Fibroblast of mammary gland (primary cell): ENCODE measurements around the gene ACTRT2.

Source experiments
- DNase-seq: peaks from one replicate; pipeline ENCODE4 v3.0.0-alpha.2; 2010; ENCODE audit warnings: low read depth
- H3K4me3 ChIP-seq: 2 replicates; pipeline ENCODE4 v1.5.1; 2011; ENCODE audit warnings: low read depth, mild to moderate bottlenecking, low read length, moderate library complexity; ENCODE audit not compliant: control insufficient read depth
- TF ChIP-seq, protein P1 (sequence below): conservative IDR thresholded peaks from 2 replicates; pipeline ENCODE4 v1.5.1; 2011; ENCODE audit warnings: low read depth, low read length, inconsistent platforms; ENCODE audit not compliant: control insufficient read depth, insufficient read depth

The ACTRT2 gene

DNA sequence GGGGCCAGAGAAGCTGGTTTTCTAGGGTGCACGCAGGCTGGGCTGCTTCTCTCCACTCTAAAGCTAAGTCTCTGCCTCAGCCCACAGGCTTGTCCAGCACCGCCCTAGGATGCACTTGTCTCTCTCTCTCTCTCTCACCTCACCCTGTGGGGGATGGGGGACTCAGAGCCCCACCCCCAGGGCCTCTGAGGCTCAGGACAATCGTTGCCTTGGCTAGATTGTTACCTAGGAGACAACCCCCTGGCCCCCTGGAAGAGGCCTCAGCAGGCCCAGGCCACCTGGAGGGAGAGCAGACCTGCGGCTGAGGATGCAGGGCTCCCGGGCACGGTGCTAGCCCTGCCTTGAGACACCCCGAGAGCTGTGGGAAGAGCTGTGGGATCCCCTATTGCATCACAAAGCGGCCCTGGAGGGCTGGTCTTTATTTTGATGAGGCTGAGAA is at the start of gene ACTRT2:
Gene ACTRT2, plus strand, starts transcription at position 235 of the 439 bp plus-strand sequence. CDS start 220 bp downstream, outside the sequence.
- H3K4me3 ChIP-seq = no peak within 1 kb of the TSS
- DNase-seq = no peak
- TF ChIP-seq, protein P1, sequence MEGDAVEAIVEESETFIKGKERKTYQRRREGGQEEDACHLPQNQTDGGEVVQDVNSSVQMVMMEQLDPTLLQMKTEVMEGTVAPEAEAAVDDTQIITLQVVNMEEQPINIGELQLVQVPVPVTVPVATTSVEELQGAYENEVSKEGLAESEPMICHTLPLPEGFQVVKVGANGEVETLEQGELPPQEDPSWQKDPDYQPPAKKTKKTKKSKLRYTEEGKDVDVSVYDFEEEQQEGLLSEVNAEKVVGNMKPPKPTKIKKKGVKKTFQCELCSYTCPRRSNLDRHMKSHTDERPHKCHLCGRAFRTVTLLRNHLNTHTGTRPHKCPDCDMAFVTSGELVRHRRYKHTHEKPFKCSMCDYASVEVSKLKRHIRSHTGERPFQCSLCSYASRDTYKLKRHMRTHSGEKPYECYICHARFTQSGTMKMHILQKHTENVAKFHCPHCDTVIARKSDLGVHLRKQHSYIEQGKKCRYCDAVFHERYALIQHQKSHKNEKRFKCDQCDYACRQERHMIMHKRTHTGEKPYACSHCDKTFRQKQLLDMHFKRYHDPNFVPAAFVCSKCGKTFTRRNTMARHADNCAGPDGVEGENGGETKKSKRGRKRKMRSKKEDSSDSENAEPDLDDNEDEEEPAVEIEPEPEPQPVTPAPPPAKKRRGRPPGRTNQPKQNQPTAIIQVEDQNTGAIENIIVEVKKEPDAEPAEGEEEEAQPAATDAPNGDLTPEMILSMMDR = no peak

- TF ChIP-seq, protein P1 = no peak
These were observed 49.7 kb upstream of the ACTRT2 start for GRCh38 chr1:2971609-2972008.

DNA sequence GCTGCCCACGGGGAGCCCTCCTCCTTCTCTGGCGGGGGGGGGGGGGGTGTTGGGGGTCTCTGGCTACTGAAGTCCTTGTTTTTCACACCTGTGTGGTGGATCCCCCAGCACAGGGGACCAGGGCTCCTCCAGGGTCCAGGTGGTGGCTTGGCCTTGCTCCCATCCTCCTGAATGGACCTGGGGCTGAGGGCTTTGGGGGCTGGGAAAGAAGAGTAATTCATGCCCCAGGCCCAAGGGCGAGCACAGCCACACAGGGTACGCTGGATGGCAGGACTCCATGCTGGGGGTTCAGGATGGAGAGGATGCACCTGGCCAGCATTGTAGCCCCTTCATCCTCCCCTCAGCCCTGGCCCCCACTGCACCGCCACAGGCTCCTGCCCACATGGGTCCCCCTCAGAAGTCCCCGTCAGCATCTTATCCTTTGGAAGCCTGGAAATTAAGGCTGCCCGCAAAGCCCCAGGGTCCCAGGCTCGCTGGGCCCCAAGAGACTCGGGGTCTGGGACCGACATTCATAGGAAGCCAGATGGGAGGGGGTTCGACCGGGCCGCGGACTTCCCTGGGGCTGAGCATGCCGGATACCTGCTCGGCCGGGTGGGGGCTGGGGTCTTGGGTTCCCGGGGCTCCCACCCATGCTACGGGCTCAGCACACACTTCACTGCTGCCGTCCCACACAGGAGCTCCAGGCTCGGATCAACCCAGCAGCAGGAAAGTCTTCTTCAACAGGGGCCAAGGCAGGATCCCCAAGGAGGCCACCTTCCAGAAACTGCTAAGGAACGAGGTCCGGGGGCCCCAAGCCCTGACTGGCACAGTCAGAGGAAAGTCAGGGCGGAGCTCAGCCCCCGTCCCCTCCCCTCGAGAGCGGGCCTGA is 49.0 kb upstream of the ACTRT2 start:
- H3K4me3 ChIP-seq = no peak overlapping the region
- DNase-seq = no peak
- TF ChIP-seq, protein P1 = no peak

More at GRCh38 chr1:2971609-2972008, 49.7 kb upstream of the ACTRT2 start:
- DNase-seq = no peak
- H3K4me3 ChIP-seq = no peak overlapping the region

DNA sequence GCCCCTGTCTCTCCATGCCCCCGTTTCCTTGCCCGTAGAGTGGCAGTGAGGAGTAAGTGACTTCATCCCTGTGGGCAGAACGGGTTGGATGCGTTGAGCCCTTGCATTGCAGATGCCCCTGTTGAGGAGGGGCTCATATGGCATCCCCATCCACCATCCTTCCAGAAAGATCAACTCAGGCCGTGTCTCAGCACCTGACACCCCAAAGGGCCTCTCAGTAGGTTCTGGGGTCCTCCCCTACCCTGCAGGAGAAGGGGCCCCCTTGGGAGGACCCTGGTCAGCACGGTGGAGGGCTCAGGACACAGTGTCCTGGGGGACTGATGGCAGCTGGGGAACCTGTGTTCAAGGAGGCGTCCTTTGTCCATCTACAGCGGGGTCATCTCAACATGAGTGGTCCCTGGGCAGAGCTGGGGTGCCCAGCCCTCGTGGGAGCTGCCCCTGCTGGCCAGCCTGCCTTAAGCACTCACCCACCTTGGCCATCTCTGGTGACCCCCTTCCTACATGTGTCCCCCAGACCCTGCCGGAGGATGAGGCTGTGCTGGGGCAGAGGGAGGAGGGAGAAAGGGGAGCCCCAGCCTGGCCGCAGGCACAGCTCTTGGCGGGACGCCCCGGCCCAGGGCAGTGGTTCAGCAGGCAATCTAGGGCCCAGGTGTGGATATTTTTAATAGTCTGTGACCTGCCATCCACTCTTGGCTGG is 48.2 kb upstream of the ACTRT2 start:
- no peak overlapping the region for H3K4me3 ChIP-seq
- no peak for DNase-seq
- TF ChIP-seq, protein P1 = no peak

- H3K4me3 ChIP-seq = no peak overlapping the region
- TF ChIP-seq, protein P1 = no peak
- DNase-seq = no peak
These were observed 47.4 kb upstream of the ACTRT2 start for GRCh38 chr1:2973601-2974593.
